Transverse colon (tissue), 4 donors: Measurements from ENCODE around the gene DCAF8L1. TPM values are rescaled to one million over a fixed set of nuclear protein-coding genes. Genes with fewer than 3 reads are reported as not detected.
"Not testable (repeated sequence)": the region's sequence is repeated elsewhere in the genome, so short reads cannot be mapped to it uniquely, and the experiment has no call there.

Source experiments
- DNase-seq: peaks from one replicate; pipeline ENCODE4 v3.0.0-alpha.2; 2019
- H3K27ac ChIP-seq, 4 donors: fragments of 200-600 bp; sonication (generic); 2 replicates each; pipeline ENCODE4 v1.5.1; 2016 to 2018; ENCODE audit warnings: inconsistent platforms in 4 of 4
- H3K27me3 ChIP-seq: fragments of 200-600 bp; sonication (generic); 2 replicates; pipeline ENCODE4 v1.5.1; 2017; ENCODE audit warnings: inconsistent platforms
- H3K36me3 ChIP-seq, 4 donors: fragments of 200-600 bp; sonication (generic); 2 replicates each; pipeline ENCODE4 v1.5.1; 2017 to 2019; ENCODE audit warnings: inconsistent platforms in 4 of 4
- H3K4me1 ChIP-seq, 4 donors: fragments of 200-600 bp; sonication (generic); 2 replicates each; pipeline ENCODE4 v1.5.1; 2017 to 2020; ENCODE audit warnings: inconsistent platforms in 4 of 4
- H3K4me3 ChIP-seq, 4 donors: fragments of 200-600 bp; sonication (generic); 1 replicate in 1 of 4; 2 replicates in 3 of 4; pipeline versions ENCODE4 v1.5.1 to v1.6.1; 2017 to 2019; ENCODE audit warnings: inconsistent platforms in 4 of 4
- H3K9me3 ChIP-seq, 2 donors: fragments of 200-600 bp; sonication (generic); 2 replicates each; pipeline ENCODE4 v1.5.1; 2017 to 2019; ENCODE audit warnings: inconsistent platforms in 2 of 2
- EP300 ChIP-seq: sonication (generic); formaldehyde crosslinking; IDR thresholded peaks from one replicate; pipeline ENCODE4 v1.6.1; 2017; ENCODE audit warnings: antibody characterized with exemption, low read depth
- POLR2A ChIP-seq: fragments of 450-650 bp; IDR thresholded peaks from one replicate; pipeline ENCODE4 v1.6.1; 2016; ENCODE audit warnings: antibody characterized with exemption, mild to moderate bottlenecking, moderate library complexity
- POLR2AphosphoS5 ChIP-seq, 3 donors: sonication (generic); formaldehyde crosslinking; IDR thresholded peaks; one replicate each; pipeline ENCODE4 v1.6.1; 2016; ENCODE audit warnings: antibody characterized with exemption in 3 of 3
- WGBS, 2 donors: methylation state at CpG; one replicate each; pipeline ENCODE4 v1.1.5; 2018; ENCODE audit warnings: low coverage in 1 of 2; 5-methylcytosine and 5-hydroxymethylcytosine counted together
- in situ Hi-C, 4 donors: fragments of 200-750 bp; cut with MboI; loops; one replicate each; pipeline versions ENCODE4 v1.15.0 to v1.15.1; 2017; ENCODE audit warnings: low sequenced_read_pairs in 3 of 4, low pct_ligation_motif_present in 1 of 4, low pct_unique_long_range_greater_than_20kb in 1 of 4
- intact Hi-C: fragments of 100-400 bp; cut with DNase I; formaldehyde crosslinking; loops from one replicate; pipeline ENCODE4 v1.15.1; 2023; ENCODE audit warnings: low total_unique reads
- total RNA-seq, 4 donors: library from RNA; depleted of rRNA; stranded (reverse); fragments of >200 nt; gene quantifications; one replicate each; pipeline ENCODE4 v1.1.0, GENCODE V29; 2016
- TF ChIP-seq, protein P1 (sequence below), 5 experiments: fragments of 200-600 bp in 3 of 5; fragments of 450-650 bp in 2 of 5; sonication (generic) in 3 of 5; IDR thresholded peaks; 1 replicate in 2 of 5; 2 replicates in 3 of 5; pipeline ENCODE4 v1.5.1; 2016 to 2017; ENCODE audit warnings: antibody characterized with exemption in 5 of 5, inconsistent platforms in 3 of 5, mild to moderate bottlenecking in 2 of 5, moderate library complexity in 1 of 5

Gene DCAF8L1
- total RNA-seq, 4 donors from 2014 or later, result not detected

GRCh38 chrX:27987862-27988646 lies 6.8 kb upstream of the DCAF8L1 start:
- no peak for TF ChIP-seq EP300
- TF ChIP-seq, protein P1, sequence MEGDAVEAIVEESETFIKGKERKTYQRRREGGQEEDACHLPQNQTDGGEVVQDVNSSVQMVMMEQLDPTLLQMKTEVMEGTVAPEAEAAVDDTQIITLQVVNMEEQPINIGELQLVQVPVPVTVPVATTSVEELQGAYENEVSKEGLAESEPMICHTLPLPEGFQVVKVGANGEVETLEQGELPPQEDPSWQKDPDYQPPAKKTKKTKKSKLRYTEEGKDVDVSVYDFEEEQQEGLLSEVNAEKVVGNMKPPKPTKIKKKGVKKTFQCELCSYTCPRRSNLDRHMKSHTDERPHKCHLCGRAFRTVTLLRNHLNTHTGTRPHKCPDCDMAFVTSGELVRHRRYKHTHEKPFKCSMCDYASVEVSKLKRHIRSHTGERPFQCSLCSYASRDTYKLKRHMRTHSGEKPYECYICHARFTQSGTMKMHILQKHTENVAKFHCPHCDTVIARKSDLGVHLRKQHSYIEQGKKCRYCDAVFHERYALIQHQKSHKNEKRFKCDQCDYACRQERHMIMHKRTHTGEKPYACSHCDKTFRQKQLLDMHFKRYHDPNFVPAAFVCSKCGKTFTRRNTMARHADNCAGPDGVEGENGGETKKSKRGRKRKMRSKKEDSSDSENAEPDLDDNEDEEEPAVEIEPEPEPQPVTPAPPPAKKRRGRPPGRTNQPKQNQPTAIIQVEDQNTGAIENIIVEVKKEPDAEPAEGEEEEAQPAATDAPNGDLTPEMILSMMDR (IDR thresholded peaks at IDR 0.05), result peak in 1 of 5 experiments; percentile 23
- TF ChIP-seq POLR2AphosphoS5 (IDR thresholded peaks at IDR 0.05), result peak in 1 of 3 donors; percentile 60
- whole genome bisulfite sequencing, 2 donors, result 19% methylated on average over 2 of the region's 2 CpGs; no CpG with 5 or more reads in 1 of the 2 donors
- in situ Hi-C loops (no loop called here), intact Hi-C loops (no loop called here)
- no peaks in the 10 kb centered on the region for H3K36me3 ChIP-seq
- no peaks in the 10 kb centered on the region for H3K9me3 ChIP-seq
- H3K27ac ChIP-seq, result peak overlapping the region; percentile 68 to 75 (median 70)
- no peaks in the 10 kb centered on the region for H3K4me1 ChIP-seq
- peak; percentile 77 for DNase-seq
- no peaks in the 10 kb centered on the region for H3K27me3 ChIP-seq
- H3K4me3 ChIP-seq, result no peak overlapping the region

GRCh38 chrX:27976934-27977333 lies 4.3 kb downstream of the DCAF8L1 start:
- H3K36me3 ChIP-seq, H3K4me1 ChIP-seq, H3K4me3 ChIP-seq, intact Hi-C loops, in situ Hi-C loops, H3K9me3 ChIP-seq, H3K27ac ChIP-seq, DNase-seq, H3K27me3 ChIP-seq: not testable (repeated sequence)
- 53 to 63% methylated on average over 4 of the region's 4 CpGs for WGBS, 2 donors

DNA sequence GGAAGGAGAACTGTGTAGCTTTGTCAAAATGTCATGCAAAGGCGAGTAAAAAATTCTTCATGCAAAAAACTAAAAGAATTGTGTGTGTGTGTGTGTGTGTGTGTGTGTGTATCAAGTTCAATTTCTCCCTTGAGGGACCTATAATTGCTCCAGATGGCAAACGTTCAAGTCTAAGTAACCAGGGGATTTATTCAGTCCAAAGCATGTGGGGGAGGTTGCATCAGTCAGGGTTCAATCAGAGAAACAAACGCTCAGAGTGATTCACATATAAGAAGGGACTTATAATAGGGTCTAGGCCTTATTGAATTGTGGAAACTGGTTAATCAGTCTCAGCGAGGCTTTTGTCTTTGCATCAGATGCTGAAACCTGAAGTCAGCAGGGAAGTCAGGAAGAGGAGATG lies 5.0 kb downstream of the DCAF8L1 start:
- H3K27me3 ChIP-seq, result no peaks in the 10 kb centered on the region
- in situ Hi-C loops, result no loop called here
- 29 to 57% methylated on average over 1 to 4 of the region's 4 CpGs for whole genome bisulfite sequencing, 2 donors
- H3K9me3 ChIP-seq, result no peaks in the 10 kb centered on the region
- no peak overlapping the region for H3K27ac ChIP-seq
- TF ChIP-seq, protein P1 (IDR thresholded peaks at IDR 0.05), result no peak
- TF ChIP-seq POLR2A (no peak), POLR2AphosphoS5 (IDR thresholded peaks at IDR 0.05) (no peak), EP300 (no peak)
- H3K4me3 ChIP-seq, result no peak overlapping the region
- H3K36me3 ChIP-seq, result no peaks in the 10 kb centered on the region
- no peaks in the 10 kb centered on the region for H3K4me1 ChIP-seq
- intact Hi-C loops, result no loop called here
- DNase-seq, result no peak

DNA sequence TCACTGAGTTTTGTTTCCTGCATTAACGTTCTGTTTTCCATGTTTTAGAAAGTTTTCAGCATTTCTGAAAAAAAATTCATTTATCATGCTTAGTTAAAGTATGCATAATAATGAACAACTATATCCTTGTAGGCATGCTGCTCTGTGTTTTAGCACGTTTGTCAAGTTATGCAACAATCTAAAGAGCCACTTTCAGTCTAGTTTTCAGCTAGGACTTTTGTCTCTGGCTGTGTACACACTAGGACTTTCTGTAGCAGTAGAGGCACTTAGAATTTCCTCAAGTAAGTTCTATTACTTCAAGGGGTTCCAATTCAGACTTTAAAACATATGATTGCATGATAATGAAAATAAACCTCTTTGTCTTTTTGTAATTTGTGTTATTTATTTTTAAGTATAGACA lies 12.4 kb downstream of the DCAF8L1 start:
- Histone ChIP-seq H3K27me3 (no peaks in the 10 kb centered on the region), H3K27ac (no peak overlapping the region), H3K9me3 (no peaks in the 10 kb centered on the region), H3K4me1 (peaks cover 0 to 8% (median 4%) of the 10 kb centered on the region in 4 donors), H3K36me3 (no peaks in the 10 kb centered on the region), H3K4me3 (no peak overlapping the region)
- in situ Hi-C loops (no loop called here), intact Hi-C loops (no loop called here)
- no peak for DNase-seq
- TF ChIP-seq EP300 (no peak), POLR2A (no peak), POLR2AphosphoS5 (IDR thresholded peaks at IDR 0.05) (no peak)
- TF ChIP-seq, protein P1 (IDR thresholded peaks at IDR 0.05), result no peak
- WGBS, 2 donors, result 37 to 80% methylated on average over 1 to 2 of the region's 2 CpGs

DNA sequence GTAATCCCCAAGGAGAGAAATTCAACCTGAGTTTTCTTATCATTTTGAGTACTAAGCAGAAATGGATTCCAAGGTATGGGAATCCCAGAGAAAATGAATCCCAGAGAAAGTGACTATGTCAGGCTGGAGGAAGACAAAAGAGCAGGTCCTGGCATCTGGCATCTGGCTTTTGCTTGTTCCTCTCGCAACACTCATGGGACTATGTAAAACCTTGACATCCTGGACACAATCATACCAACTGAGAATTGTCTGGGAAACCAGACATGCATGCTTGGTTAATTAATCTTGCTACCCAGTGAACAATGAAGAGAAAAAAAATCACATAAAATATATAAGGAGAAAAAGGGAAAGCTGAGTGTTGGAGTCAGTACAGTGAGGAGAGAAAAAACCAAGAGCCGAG lies 12.9 kb downstream of the DCAF8L1 start:
- TF ChIP-seq, protein P1 (IDR thresholded peaks at IDR 0.05), result no peak
- TF ChIP-seq POLR2A (no peak), POLR2AphosphoS5 (IDR thresholded peaks at IDR 0.05) (no peak), EP300 (no peak)
- no peak for DNase-seq
- in situ Hi-C loops, result no loop called here
- Histone ChIP-seq H3K36me3 (no peaks in the 10 kb centered on the region), H3K9me3 (no peaks in the 10 kb centered on the region), H3K27me3 (no peaks in the 10 kb centered on the region), H3K4me1 (peaks cover 0 to 8% (median 4%) of the 10 kb centered on the region in 4 donors), H3K4me3 (no peak overlapping the region), H3K27ac (no peak overlapping the region)
- intact Hi-C loops, result no loop called here
- 71 to 80% methylated on average over 1 to 2 of the region's 2 CpGs for WGBS, 2 donors
